ENCODE measurements around the gene BOD1. TPM values are rescaled to one million over a fixed set of nuclear protein-coding genes. Genes with fewer than 3 reads are reported as not detected.

The BOD1 gene
- total and polyA plus RNA-seq, 3 donors from 2014 or later = 59.4 to 88.1 (median 70.1) TPM

- intact Hi-C loops (cut with DNase I; ENCODE audit: low total_unique reads) = no loop called here
- 93 to 100% methylated on average over 1 of the region's 1 CpG for WGBS, 2 donors
Measured at GRCh38 chr5:173597304-173597703, 19.1 kb downstream of the BOD1 start.

GRCh38 chr5:173595841-173596240, 20.6 kb downstream of the BOD1 start:
- H3K27me3 ChIP-seq = no peaks in the 10 kb centered on the region
- no peak for DNase-seq
- H3K36me3 ChIP-seq (ENCODE audit: low read depth, missing control alignments) = no peaks in the 10 kb centered on the region
- peak overlapping the region in 1 of 2 donors; percentile 7 for H3K27ac ChIP-seq
- H3K9me3 ChIP-seq = no peaks in the 10 kb centered on the region
- no peak for TF ChIP-seq POLR2A (IDR thresholded peaks at IDR 0.05)
- WGBS, 2 donors = 55 to 81% methylated on average over 1 to 3 of the region's 3 CpGs
- no peak overlapping the region for H3K4me3 ChIP-seq
- intact Hi-C loops (cut with DNase I; ENCODE audit: low total_unique reads) = no loop called here
- H3K4me1 ChIP-seq = no peaks in the 10 kb centered on the region

More at GRCh38 chr5:173597304-173597703, 19.1 kb downstream of the BOD1 start:
- no peak for DNase-seq
- H3K9me3 ChIP-seq = no peaks in the 10 kb centered on the region
- TF ChIP-seq CTCF (IDR thresholded peaks at IDR 0.05) (no peak), POLR2A (IDR thresholded peaks at IDR 0.05) (no peak)
- H3K4me3 ChIP-seq = no peak overlapping the region
- H3K36me3 ChIP-seq (ENCODE audit: low read depth, missing control alignments) = no peaks in the 10 kb centered on the region
- peaks cover 5% of the 10 kb centered on the region for H3K4me1 ChIP-seq
- no peaks in the 10 kb centered on the region for H3K27me3 ChIP-seq
- H3K27ac ChIP-seq = no peak overlapping the region

GRCh38 chr5:173594061-173594460, 22.4 kb downstream of the BOD1 start:
- Histone ChIP-seq H3K4me3 (no peak overlapping the region), H3K27me3 (no peaks in the 10 kb centered on the region), H3K27ac (no peak overlapping the region), H3K36me3 (ENCODE audit: low read depth, missing control alignments) (no peaks in the 10 kb centered on the region), H3K9me3 (no peaks in the 10 kb centered on the region), H3K4me1 (peaks cover 8% of the 10 kb centered on the region)
- no peak for DNase-seq
- 92 to 93% methylated on average over 3 of the region's 3 CpGs for WGBS, 2 donors
- intact Hi-C loops (cut with DNase I; ENCODE audit: low total_unique reads) = no loop called here
- TF ChIP-seq POLR2A (IDR thresholded peaks at IDR 0.05) (no peak), CTCF (IDR thresholded peaks at IDR 0.05) (no peak)

GRCh38 chr5:173592050-173592669, 24.3 kb downstream of the BOD1 start:
- Histone ChIP-seq H3K9me3 (no peaks in the 10 kb centered on the region), H3K36me3 (ENCODE audit: low read depth, missing control alignments) (no peaks in the 10 kb centered on the region), H3K4me1 (peaks cover 8% of the 10 kb centered on the region), H3K27ac (no peak overlapping the region), H3K27me3 (no peaks in the 10 kb centered on the region), H3K4me3 (no peak overlapping the region)
- intact Hi-C loops (cut with DNase I; ENCODE audit: low total_unique reads) = no loop called here
- WGBS, 2 donors = 62 to 79% methylated on average over 2 of the region's 2 CpGs
- TF ChIP-seq CTCF (IDR thresholded peaks at IDR 0.05) (peak; percentile 43 to 70 (median 45)), POLR2A (IDR thresholded peaks at IDR 0.05) (no peak)
- no peak for DNase-seq

- peak; percentile 48 for DNase-seq
- intact Hi-C loops (cut with DNase I; ENCODE audit: low total_unique reads) = no loop called here
- no peaks in the 10 kb centered on the region for H3K27me3 ChIP-seq
- H3K27ac ChIP-seq = peak overlapping the region; percentile 55 to 74
- no peak overlapping the region for H3K4me3 ChIP-seq
- no peaks in the 10 kb centered on the region for H3K9me3 ChIP-seq
- TF ChIP-seq POLR2A (IDR thresholded peaks at IDR 0.05) = no peak
- TF ChIP-seq CTCF (IDR thresholded peaks at IDR 0.05) = no peak
- H3K36me3 ChIP-seq (ENCODE audit: low read depth, missing control alignments) = no peaks in the 10 kb centered on the region
- H3K4me1 ChIP-seq = peaks cover 8% of the 10 kb centered on the region
- WGBS, 2 donors = 25 to 27% methylated on average over 8 to 11 of the region's 11 CpGs
Measured at GRCh38 chr5:173591056-173591514, 25.4 kb downstream of the BOD1 start.

All from testis (tissue), 3 donors.